GM18511 (cell line): ENCODE data around the gene GFI1B.
"Not testable (repeated sequence)": the region's sequence is repeated elsewhere in the genome, so short reads cannot be mapped to it uniquely, and the experiment has no call there.

Source experiments
- ATAC-seq: cut with Tn5 transposase; IDR thresholded peaks from one replicate; pipeline ENCODE4 v1.9.1; 2021; ENCODE audit warnings: mild to moderate bottlenecking, moderate library complexity; ENCODE audit not compliant: unreplicated experiment

GFI1B gene

DNA sequence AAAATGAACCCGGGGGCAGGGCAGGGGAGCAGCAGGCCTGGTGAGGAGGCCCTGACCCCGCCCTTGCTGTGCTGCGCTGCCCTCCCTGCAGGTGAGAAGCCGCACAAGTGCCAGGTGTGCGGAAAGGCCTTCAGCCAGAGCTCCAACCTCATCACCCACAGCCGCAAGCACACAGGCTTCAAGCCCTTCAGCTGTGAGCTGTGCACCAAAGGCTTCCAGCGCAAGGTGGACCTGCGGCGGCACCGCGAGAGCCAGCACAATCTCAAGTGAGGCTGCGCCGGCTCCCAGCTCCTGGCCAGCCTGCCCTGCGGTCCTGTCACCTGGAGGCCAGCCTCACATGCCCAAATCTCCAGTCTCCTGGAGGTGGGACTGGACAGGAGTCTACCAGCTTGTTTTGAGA, 12.3 kb downstream of the GFI1B start:
- no peak for ATAC-seq

DNA sequence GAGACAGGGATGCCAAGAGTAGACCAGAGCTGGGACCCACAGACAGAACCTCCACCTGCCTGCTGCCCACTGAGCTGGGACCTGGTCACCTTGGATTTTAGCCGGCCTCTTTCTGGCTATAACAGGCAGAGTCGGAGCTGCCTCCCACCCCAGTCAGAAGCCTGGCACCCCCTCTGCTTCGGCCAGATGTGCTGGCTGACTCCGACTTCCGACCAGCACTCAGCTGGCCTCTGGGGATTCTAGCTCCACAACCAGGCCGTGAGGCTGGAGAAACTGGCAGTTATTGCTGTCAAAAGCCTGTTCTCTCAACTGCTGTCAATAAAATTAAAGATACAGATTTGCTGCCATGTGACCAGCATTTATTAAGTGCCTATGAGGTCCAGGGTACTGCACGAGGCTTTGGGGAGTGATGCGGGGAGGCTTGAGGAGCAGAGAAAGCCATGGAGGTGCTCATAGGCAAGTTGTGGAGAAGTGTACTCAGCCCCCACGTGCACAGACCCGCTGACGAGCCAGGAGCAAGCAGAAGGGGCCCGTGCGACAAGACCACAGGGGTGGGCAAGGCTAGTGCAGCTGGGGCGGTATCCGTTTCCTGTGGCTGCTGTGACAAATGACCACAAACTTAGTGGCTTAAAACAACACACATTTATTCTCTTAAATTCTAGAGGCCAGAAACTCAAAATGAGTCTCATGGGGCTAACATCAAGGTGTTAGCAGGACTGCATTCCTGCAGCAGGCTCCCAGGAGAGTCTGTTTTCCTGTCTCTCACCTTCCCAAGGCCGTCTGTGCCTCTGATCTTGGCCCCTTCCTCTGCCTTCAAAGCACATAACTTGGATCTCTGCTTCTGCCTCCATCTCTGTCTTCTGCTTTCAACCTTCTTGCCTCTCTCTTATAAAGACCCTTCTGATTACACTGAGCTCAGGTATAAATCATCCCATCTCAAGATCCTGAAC, 13.1 kb downstream of the GFI1B start:
- ATAC-seq, result no peak

- no peak for ATAC-seq
Measured at GRCh38 chr9:132993511-132993939, 15.0 kb downstream of the GFI1B start.

DNA sequence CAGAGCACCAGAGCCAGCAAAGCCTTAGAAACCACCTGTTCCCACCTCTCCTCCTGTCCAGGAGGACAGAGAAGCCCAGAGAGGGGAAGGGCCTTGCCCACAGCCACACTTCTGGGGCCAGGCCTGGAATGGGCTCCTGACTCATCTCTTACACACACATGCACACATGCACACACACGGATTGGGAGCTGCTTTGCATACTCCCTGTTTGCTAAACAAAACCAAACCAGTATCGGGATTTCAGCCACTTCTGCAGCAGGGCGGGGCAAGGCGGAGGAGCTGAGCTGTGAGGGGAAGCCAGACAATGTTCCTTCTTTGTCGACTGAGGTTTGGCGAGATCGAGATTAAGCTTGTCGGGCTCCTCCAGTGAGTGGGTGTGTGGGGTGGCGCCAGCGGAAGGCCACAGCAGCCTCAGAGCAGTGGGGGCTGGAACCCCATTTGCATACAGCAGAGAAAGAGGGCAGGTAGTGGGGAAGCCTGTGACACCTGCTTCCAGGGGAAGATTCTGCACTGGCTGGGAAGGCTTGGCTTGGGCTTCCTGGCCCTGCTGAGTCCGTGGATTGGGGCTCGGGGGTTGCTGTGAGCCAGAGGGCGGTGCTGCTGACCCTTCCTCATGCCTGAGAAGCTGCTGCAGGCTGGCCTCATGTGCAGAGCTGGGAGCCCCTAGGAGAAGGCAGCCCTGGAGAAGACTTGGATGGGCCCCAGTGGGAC, 16.1 kb downstream of the GFI1B start:
- ATAC-seq, result peak; percentile 66

- ATAC-seq, result no peak
Measured at GRCh38 chr9:132995121-132995420, 16.6 kb downstream of the GFI1B start.

- no peak for ATAC-seq
Measured at GRCh38 chr9:132995879-132996278, 17.4 kb downstream of the GFI1B start.

DNA sequence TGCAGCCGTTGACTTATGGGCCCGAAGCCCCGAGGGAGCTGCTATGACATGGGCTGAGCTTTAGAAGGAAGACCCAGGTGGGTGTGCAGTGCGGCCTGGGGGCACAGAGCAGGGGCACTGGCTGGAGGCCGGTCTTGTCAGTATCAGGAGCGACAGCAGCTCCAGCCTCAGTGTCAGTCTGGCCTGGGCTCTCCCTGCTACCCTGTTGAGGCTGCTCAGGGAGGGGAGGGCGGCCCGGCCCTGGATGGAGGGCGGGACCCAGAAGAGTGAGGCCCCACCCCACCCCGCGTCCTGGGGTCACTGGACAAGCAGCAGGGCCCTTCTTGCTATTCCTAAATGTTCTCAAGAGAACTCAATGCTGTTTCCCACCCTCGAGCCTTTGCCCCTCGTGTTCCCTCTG, 18.0 kb downstream of the GFI1B start:
- no peak for ATAC-seq

- ATAC-seq, result no peak
Measured at GRCh38 chr9:132997591-132997990, 19.1 kb downstream of the GFI1B start.

DNA sequence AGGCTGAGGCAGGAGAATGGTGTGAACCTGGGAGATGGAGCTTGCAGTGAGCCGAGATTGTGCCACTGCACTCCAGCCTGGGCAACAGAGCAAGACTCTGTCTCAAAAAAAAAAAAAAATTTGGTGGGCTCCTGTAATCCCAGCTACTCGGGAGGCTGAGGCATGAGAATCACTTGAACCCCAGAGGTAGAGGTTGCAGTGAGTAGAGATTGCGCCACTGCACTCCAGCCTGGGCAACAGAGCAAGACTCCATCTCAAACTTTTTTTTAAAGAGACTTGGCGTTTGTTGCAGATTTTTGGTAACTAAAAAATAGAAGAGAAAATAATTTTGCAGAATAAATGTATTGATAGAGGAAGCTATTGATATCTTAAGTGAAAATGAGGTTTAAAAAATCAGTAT, 19.7 kb downstream of the GFI1B start:
- ATAC-seq, result not testable (repeated sequence)

GRCh38 chr9:132998831-132999635, 20.5 kb downstream of the GFI1B start:
- ATAC-seq, result no peak

DNA sequence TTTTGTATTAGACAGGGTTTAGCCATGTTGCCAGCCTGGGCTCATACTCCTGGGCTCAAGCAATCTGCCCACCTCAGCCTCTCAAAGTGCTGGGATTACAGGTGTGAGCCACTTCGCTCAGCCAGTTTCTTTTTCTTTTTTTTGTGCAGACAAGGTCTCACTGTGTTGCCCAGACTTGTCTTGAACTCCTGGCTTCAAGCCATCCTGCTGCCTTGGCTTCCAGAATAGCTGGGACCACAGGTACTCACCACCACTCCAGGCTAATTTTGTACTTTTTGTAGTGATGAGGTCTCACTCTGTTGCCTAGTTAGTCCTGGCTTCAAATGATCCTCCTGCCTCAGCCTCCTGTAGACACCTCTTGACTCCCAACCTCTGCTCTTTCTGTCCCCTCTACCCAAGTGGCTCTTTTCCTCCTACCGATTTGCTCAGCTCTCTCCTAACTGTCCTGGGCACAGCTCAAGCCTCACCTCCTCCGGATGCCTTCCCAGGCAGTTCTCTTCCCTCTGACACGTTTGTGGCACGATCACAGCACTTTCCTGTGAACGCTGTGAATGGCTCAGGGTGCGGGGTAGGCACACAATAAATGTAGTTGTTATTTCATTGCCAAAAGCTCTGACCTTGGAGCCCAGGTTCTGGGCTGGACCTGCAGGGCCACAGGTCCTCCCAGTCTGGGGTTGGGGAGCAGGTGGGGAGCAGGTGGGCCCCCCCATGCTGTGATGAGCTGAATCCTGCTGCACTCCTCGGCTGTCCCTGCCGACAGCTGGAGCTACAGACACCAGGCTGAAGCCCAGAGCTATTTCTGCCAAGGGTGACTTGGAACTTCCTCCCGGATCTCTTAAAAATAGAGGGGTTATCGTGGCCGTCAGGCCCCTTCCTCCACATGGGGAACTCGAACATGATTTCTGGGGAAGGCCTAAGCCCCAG, 23.9 kb downstream of the GFI1B start:
- ATAC-seq, result no peak

- ATAC-seq, result no peak
Measured at GRCh38 chr9:133003071-133003461, 24.6 kb downstream of the GFI1B start.

DNA sequence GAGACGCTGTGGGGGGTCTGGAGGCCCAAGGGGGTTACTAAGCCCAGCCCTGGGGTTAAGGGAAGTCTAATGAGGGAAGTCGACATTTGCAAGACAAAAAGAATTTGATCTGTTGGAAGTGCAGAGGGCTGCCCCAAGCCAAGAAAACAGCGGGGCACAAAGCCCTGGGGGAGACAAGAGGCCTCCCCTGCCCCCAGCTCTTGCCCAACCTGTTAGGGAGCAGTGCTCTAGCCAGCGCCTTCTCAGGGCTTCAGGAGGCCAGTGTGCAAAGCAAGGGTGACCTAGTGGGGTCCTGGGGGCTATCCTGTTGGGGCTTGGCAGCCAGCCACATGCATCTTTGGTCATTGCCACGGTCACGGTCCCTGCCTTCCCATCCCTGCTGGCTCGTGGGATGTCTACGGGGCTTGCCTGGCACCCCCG, 25.2 kb downstream of the GFI1B start:
- ATAC-seq, result no peak

- no peak for ATAC-seq
Measured at GRCh38 chr9:133004091-133004998, 25.9 kb downstream of the GFI1B start.

DNA sequence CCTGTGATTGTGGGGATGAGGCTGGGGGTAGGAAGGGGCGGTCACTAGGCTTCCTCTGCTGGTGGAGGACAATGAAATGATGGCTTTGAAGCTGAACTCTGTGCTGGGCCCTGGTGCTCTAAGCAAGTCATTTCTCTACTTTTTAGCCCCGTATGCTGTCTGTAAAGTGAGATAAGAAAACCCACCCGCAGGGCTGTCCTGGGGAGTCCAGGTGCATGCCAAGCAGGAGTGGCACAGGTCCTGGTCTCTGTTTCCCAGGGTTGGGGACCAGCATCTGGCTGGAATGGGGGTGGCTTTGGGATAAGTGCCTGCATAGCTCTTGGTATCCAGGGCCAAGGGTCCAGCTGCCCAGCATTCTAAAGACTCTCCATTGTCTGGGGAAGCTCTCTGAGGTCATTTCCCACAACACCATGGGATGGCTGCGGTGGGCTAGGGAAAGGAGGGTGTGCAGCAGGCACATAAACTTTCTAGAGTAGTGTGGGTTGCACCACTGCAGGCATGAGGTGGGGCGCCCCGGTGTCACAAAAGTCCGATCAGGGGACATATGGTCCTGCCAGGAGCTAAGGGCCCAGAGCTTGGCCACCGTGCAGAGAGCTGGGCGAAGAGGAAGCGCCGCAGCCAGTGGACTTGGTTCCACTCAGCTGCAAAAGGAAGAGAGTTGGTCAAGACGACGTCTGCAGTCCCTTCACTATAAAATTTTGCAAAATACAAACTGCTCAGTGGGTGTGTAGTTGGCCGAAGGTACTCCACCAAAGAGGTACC, 26.7 kb downstream of the GFI1B start:
- ATAC-seq, result no peak

- no peak for ATAC-seq
Measured at GRCh38 chr9:133005957-133006356, 27.5 kb downstream of the GFI1B start.

GRCh38 chr9:133006731-133007352, 28.3 kb downstream of the GFI1B start:
- ATAC-seq, result no peak

DNA sequence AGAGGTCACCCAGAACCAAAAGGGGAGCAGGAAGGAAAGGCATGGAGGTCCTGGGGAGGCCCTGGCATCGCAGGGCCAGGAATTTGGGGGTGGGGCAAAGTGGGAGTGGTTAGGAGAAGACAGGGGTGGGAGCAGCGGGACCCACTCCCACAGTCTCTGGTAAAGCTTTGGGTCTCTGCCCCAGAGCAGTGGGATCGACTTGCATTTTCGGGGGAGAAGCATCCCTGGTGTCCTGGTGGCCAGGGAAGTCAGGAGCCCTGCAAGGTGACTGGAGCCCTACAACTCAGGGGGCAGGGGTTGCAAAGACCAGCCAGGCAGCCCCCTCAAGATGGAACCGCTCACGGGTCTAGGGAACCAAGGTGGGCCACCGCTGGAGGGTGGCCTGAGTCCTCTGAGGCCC, 29.9 kb downstream of the GFI1B start:
- ATAC-seq, result no peak
